Hepatocyte (in vitro differentiated cells): ENCODE measurements around the gene C8A.

Experiments
- CTCF ChIP-seq: fragments of 200-600 bp; sonication (generic); IDR thresholded peaks from 2 replicates; pipeline ENCODE4 v1.5.1; 2016; ENCODE audit warnings: antibody characterized with exemption, mild to moderate bottlenecking; ENCODE audit not compliant: poor library complexity
- EZH2 ChIP-seq: fragments of 200-600 bp; sonication (generic); IDR thresholded peaks from 2 replicates; pipeline ENCODE4 v1.6.1; 2016; ENCODE audit warnings: antibody characterized with exemption, mild to moderate bottlenecking, borderline replicate concordance

GRCh38 chr1:56830052-56830451, 24.5 kb upstream of the C8A start:
- no peak for TF ChIP-seq CTCF
- no peak for TF ChIP-seq EZH2
